ENCODE data around the gene UGDH. TPM values are rescaled to one million over a fixed set of nuclear protein-coding genes. Genes with fewer than 3 reads are reported as not detected.
"Not testable (repeated sequence)": the region's sequence is repeated elsewhere in the genome, so short reads cannot be mapped to it uniquely, and the experiment has no call there.

Gene UGDH
- total RNA-seq, 1 donor = 277 TPM

DNA sequence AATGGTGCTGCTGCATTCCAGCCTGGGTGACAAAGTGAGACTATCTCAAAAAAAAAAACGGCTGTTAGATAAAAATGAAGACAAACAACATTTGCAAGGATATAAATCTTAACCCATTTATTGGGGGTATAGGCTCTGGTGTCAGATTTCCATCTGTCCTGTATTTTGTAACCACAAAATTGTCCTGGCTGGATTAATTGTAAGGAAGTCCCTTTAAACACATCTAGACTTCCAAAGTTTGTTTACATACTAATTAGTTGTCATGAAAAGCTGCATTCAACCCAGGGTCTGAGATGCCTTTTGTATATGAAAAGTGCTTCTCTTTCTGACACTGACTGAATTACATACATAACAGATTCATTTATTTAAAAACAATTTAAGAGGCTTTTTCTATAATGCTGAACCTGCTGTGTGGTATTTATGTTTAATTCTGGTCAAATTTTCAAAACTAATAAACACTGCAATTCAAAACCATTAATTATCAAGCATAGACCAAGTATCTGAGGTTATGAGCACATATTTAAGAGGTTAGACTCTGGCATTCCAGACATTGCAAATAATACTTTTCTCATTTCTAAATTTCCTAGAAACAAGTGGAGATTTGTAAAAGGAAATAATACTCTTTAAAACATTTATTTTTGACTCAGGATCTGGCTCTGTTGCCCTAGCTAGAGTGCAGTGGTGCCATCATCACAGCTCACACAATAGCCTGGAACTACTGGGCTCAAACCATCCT is 17.5 kb upstream of the UGDH start:
- H3K4me1 ChIP-seq (ENCODE audit: insufficient read depth, low read length) = peaks cover 12% of the 10 kb centered on the region
- TF ChIP-seq, protein P1, sequence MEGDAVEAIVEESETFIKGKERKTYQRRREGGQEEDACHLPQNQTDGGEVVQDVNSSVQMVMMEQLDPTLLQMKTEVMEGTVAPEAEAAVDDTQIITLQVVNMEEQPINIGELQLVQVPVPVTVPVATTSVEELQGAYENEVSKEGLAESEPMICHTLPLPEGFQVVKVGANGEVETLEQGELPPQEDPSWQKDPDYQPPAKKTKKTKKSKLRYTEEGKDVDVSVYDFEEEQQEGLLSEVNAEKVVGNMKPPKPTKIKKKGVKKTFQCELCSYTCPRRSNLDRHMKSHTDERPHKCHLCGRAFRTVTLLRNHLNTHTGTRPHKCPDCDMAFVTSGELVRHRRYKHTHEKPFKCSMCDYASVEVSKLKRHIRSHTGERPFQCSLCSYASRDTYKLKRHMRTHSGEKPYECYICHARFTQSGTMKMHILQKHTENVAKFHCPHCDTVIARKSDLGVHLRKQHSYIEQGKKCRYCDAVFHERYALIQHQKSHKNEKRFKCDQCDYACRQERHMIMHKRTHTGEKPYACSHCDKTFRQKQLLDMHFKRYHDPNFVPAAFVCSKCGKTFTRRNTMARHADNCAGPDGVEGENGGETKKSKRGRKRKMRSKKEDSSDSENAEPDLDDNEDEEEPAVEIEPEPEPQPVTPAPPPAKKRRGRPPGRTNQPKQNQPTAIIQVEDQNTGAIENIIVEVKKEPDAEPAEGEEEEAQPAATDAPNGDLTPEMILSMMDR (IDR thresholded peaks at IDR 0.05; ENCODE audit: extremely low read depth, low read depth, low read length) = no peak
- no peak overlapping the region for H3K27ac ChIP-seq (ENCODE audit: low read depth, low read length)
- H4K20me1 ChIP-seq (ENCODE audit: insufficient read depth, low read length) = no peaks in the 10 kb centered on the region
- DNase-seq (ENCODE audit: insufficient read length, low spot score, missing footprints) = no peak
- no peaks in the 10 kb centered on the region for H3K27me3 ChIP-seq (ENCODE audit: insufficient read depth, low read length)
- no peaks in the 10 kb centered on the region for H3K79me2 ChIP-seq (ENCODE audit: insufficient read depth, low read length)
- H3K36me3 ChIP-seq (ENCODE audit: insufficient read depth, low read length) = no peaks in the 10 kb centered on the region
- no peaks in the 10 kb centered on the region for H3K9me3 ChIP-seq (ENCODE audit: low read depth, low read length)
- no peak overlapping the region for H3K4me3 ChIP-seq (ENCODE audit: insufficient read depth, low read length)
- no peak overlapping the region for H3K4me2 ChIP-seq (ENCODE audit: insufficient read depth, low read length)
- H2AFZ ChIP-seq (ENCODE audit: low read length) = no peak overlapping the region

DNA sequence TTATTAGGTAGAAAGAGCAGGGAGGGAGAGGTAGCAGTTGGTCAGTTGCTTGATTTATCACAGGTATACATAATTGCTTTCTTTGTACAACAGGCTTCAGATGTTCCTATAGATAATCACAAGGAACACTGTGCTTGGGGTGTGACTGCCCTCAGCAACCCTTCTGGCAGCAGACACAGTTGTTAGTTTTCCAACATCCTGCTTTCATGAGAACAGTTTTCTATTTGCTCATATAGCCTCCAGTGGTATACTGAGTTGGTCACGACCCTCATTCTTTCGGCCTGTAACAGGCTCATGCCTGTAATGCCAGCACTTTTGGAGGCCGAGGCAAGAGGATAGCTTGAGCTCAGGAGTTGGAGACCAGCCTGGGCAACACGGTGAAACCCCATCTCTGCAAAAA is 16.8 kb upstream of the UGDH start:
- not testable (repeated sequence) for H3K4me2 ChIP-seq (ENCODE audit: insufficient read depth, low read length); H3K27me3 ChIP-seq (ENCODE audit: insufficient read depth, low read length); H3K27ac ChIP-seq (ENCODE audit: low read depth, low read length); DNase-seq (ENCODE audit: insufficient read length, low spot score, missing footprints); H3K36me3 ChIP-seq (ENCODE audit: insufficient read depth, low read length); H3K4me3 ChIP-seq (ENCODE audit: insufficient read depth, low read length); H2AFZ ChIP-seq (ENCODE audit: low read length); H4K20me1 ChIP-seq (ENCODE audit: insufficient read depth, low read length); H3K9me3 ChIP-seq (ENCODE audit: low read depth, low read length); H3K79me2 ChIP-seq (ENCODE audit: insufficient read depth, low read length)
- peaks cover 19% of the 10 kb centered on the region for H3K4me1 ChIP-seq (ENCODE audit: insufficient read depth, low read length)

DNA sequence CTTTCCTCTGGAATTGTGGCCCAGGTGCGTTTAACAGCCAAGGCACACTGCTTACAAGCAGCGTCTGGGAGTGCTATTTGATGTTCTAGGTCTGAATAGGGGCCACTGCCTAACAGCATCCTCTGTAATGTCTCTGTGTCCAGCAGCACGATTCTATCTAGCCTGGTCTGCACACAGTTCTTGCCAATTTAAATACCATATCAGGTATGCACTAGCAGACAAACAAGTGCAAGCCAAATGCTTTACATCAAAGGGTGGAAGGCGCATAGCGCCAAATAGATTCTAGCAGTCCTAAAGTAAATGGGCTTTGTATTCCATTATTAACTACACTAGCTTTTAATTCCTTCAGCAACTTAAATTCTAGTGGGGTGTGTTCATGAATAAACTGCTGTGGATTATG is 15.8 kb upstream of the UGDH start:
- TF ChIP-seq, protein P1 (IDR thresholded peaks at IDR 0.05; ENCODE audit: extremely low read depth, low read depth, low read length) = no peak
- Histone ChIP-seq H3K4me1 (ENCODE audit: insufficient read depth, low read length) (peaks cover 24% of the 10 kb centered on the region), H3K4me3 (ENCODE audit: insufficient read depth, low read length) (no peak overlapping the region), H4K20me1 (ENCODE audit: insufficient read depth, low read length) (no peaks in the 10 kb centered on the region), H3K79me2 (ENCODE audit: insufficient read depth, low read length) (no peaks in the 10 kb centered on the region), H3K9me3 (ENCODE audit: low read depth, low read length) (no peaks in the 10 kb centered on the region), H3K36me3 (ENCODE audit: insufficient read depth, low read length) (no peaks in the 10 kb centered on the region), H3K27me3 (ENCODE audit: insufficient read depth, low read length) (no peaks in the 10 kb centered on the region), H3K4me2 (ENCODE audit: insufficient read depth, low read length) (no peak overlapping the region), H3K27ac (ENCODE audit: low read depth, low read length) (no peak overlapping the region), H2AFZ (ENCODE audit: low read length) (no peak overlapping the region)
- DNase-seq (ENCODE audit: insufficient read length, low spot score, missing footprints) = no peak

GRCh38 chr4:39542611-39543012 is 15.4 kb upstream of the UGDH start:
- Histone ChIP-seq H3K27ac (ENCODE audit: low read depth, low read length) (no peak overlapping the region), H4K20me1 (ENCODE audit: insufficient read depth, low read length) (no peaks in the 10 kb centered on the region), H3K9me3 (ENCODE audit: low read depth, low read length) (no peaks in the 10 kb centered on the region), H3K4me2 (ENCODE audit: insufficient read depth, low read length) (no peak overlapping the region), H3K79me2 (ENCODE audit: insufficient read depth, low read length) (no peaks in the 10 kb centered on the region), H3K36me3 (ENCODE audit: insufficient read depth, low read length) (no peaks in the 10 kb centered on the region), H3K27me3 (ENCODE audit: insufficient read depth, low read length) (no peaks in the 10 kb centered on the region), H2AFZ (ENCODE audit: low read length) (no peak overlapping the region), H3K4me3 (ENCODE audit: insufficient read depth, low read length) (no peak overlapping the region), H3K4me1 (ENCODE audit: insufficient read depth, low read length) (peaks cover 24% of the 10 kb centered on the region)
- DNase-seq (ENCODE audit: insufficient read length, low spot score, missing footprints) = no peak
- TF ChIP-seq, protein P1 (IDR thresholded peaks at IDR 0.05; ENCODE audit: extremely low read depth, low read depth, low read length) = no peak
